Measurements from ENCODE around the gene PEAK1.

Gene PEAK1

DNA sequence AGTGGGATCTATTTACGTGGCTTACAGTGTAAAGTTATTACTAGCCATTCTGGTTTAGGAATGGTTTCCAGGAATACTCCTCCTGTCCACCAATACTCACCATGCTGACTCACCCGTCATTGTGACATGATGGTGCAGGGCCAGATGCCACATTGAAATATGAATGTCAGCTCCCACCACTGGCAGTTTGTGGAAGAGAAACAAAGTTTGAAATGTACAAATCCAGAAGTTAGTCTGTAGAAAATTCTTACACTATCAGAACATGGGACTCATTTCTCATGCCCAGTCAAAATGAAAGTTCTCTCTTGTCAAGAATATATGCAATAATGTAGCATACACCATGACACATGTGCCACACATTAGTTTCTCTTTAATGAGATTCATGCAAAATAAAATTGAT lies 334.6 kb downstream of the PEAK1 start:
- no peak overlapping the region for H3K4me3 ChIP-seq (replicated peaks; ENCODE audit: low read depth, low read length)
- DNase-seq (ENCODE audit: low read depth), result peak; percentile 49
- TF ChIP-seq, protein P1, sequence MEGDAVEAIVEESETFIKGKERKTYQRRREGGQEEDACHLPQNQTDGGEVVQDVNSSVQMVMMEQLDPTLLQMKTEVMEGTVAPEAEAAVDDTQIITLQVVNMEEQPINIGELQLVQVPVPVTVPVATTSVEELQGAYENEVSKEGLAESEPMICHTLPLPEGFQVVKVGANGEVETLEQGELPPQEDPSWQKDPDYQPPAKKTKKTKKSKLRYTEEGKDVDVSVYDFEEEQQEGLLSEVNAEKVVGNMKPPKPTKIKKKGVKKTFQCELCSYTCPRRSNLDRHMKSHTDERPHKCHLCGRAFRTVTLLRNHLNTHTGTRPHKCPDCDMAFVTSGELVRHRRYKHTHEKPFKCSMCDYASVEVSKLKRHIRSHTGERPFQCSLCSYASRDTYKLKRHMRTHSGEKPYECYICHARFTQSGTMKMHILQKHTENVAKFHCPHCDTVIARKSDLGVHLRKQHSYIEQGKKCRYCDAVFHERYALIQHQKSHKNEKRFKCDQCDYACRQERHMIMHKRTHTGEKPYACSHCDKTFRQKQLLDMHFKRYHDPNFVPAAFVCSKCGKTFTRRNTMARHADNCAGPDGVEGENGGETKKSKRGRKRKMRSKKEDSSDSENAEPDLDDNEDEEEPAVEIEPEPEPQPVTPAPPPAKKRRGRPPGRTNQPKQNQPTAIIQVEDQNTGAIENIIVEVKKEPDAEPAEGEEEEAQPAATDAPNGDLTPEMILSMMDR (IDR thresholded peaks at IDR 0.05; ENCODE audit: low read length, missing control alignments), result no peak

DNA sequence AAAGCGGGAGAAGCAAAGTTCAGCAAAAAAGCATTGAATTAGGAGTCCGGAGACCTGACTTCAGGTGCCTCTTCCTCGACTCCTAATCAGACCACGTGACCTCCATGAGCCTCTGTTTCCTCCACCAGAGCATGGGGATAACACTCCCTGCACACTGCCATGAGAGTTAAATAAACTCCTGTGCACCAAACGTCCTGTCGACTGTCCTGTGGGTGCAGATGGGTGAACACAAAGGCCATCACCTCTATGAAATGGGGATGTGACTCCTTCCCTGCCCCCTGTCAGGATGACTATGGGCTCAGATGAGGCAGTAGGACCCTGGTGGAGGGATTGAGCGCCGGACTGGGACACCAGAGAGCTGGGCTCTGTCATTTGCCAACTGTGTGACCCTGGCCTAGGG lies 335.5 kb downstream of the PEAK1 start:
- no peak for DNase-seq (ENCODE audit: low read depth)
- no peak overlapping the region for H3K4me3 ChIP-seq (replicated peaks; ENCODE audit: low read depth, low read length)
- TF ChIP-seq, protein P1 (IDR thresholded peaks at IDR 0.05; ENCODE audit: low read length, missing control alignments), result no peak

DNA sequence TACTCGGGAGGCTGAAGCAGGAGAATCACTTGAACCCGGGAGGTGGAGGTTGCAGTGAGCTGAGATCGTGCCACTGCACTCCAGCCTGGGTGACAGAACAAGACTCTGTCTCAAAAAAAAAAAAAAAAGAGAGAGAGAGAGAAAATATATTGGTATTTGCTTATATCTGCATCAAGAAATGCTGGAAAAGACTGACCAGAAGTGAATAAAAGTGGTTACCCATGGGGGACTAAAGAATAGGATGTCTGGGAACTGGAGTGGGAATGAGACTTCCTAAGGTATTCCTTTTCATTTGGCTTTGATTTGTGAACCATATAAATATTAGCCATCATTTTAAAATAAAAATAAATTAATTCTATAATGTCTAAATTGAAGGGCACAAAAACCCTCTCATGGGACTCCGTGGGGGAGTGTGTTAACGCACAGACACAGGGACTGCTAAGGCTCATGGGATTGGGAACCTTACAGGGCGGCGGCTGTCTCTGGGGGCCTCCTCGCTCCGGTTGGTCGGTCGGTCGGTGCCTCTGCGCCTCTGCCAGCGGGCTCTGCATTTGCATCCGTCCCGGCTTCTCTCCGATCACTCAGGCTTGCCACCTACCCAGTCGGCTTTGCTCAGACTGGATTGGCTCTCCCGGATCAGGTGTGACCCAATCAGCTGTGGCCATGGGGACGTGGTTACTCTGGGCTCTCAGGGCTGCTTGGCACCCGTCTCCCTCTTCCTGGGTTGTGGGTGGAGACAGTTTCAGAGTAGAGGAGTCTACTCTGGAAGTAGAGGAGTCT lies 336.3 kb downstream of the PEAK1 start:
- peak overlapping the region; percentile 29 for H3K4me3 ChIP-seq (replicated peaks; ENCODE audit: low read depth, low read length)
- DNase-seq (ENCODE audit: low read depth), result peak; percentile 74
- TF ChIP-seq, protein P1 (IDR thresholded peaks at IDR 0.05; ENCODE audit: low read length, missing control alignments), result no peak

DNA sequence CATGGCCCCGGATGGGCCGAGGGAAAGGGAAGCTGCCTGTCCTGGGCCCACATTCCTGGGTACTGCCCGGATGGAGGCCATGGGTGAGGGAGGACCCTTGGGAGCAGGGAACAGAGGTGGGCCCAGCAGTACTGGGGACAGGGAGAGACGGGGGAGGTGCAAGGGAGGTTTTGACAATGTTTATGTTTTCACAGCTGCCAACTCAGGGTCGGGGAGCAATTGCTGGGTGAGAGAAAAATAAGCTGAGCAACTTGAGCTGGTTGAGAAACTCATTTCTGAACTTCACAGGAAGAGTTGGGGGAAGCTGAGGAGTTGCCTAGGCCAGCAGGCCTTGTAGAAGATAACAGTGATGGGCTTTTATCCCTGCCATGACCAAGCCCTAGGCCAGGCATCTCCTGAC lies 337.9 kb downstream of the PEAK1 start:
- no peak for DNase-seq (ENCODE audit: low read depth)
- no peak overlapping the region for H3K4me3 ChIP-seq (replicated peaks; ENCODE audit: low read depth, low read length)
- TF ChIP-seq, protein P1 (IDR thresholded peaks at IDR 0.05; ENCODE audit: low read length, missing control alignments), result no peak

DNA sequence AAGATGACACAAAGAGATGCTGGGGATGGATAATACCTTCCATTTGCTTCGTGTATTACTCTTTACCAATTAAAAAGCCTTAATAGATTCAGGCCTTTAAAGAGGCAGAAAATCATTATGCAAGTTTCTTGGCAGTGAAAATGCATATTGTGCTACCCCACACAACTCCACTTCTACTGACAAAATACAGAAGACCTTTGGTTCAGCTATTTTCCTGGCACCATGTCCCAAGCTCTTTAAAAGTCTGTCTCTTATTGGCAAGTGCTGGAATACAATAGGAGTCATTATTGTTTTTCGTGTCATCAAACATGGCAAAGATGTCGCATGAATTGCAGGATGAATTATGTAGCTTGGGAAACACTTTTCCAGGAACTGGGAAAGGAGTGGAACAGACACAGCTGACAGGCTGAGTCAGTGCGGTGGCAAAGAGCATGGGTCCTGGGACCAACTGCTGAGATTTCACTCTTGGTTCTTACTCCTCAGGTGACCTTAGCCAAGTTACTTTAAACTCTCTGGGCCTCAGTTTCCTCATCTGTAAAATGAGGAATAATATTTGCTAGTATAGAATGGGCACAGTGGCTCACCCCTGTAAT lies 343.5 kb downstream of the PEAK1 start:
- TF ChIP-seq, protein P1 (IDR thresholded peaks at IDR 0.05; ENCODE audit: low read length, missing control alignments), result no peak
- no peak overlapping the region for H3K4me3 ChIP-seq (replicated peaks; ENCODE audit: low read depth, low read length)
- no peak for DNase-seq (ENCODE audit: low read depth)

DNA sequence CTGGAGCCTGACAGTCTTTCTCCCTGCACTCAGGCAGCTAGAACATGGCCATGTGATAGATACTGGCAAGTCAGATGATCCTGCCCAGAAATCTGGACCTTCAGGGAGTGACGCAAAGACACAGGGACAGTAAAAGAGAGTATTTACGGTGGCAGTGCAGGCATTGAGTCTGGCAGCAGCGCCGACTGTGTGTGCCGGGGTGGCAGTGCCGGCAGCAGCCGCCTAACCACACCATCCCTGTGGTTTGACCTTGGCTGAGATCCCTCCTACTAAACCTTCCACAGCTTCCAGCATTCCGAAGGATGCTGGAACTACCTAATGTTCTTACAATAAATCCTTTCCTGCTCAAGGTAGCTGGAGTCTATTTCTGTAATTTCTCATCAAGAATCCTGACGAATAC lies 344.4 kb downstream of the PEAK1 start:
- TF ChIP-seq, protein P1 (IDR thresholded peaks at IDR 0.05; ENCODE audit: low read length, missing control alignments), result no peak
- no peak for DNase-seq (ENCODE audit: low read depth)
- no peak overlapping the region for H3K4me3 ChIP-seq (replicated peaks; ENCODE audit: low read depth, low read length)
